ENCODE results near the gene MRC1.

The MRC1 gene

GRCh38 chr10:17848646-17849045 lies 39.5 kb downstream of the MRC1 start:
- no peak for DNase-seq

- no peak for DNase-seq
Observed at GRCh38 chr10:17850501-17850900, 41.4 kb downstream of the MRC1 start.

GRCh38 chr10:17851611-17852010 lies 42.5 kb downstream of the MRC1 start:
- DNase-seq: no peak

GRCh38 chr10:17854044-17854652 lies 45.0 kb downstream of the MRC1 start:
- DNase-seq: no peak

- no peak for DNase-seq
Observed at GRCh38 chr10:17857040-17857439, 47.9 kb downstream of the MRC1 start.

GRCh38 chr10:17859492-17860156 lies 50.5 kb downstream of the MRC1 start:
- DNase-seq: no peak

- DNase-seq: no peak
Observed at GRCh38 chr10:17861760-17862159, 52.6 kb downstream of the MRC1 start.

GRCh38 chr10:17865351-17865750 lies 56.2 kb downstream of the MRC1 start:
- no peak for DNase-seq

- no peak for DNase-seq
Observed at GRCh38 chr10:17866346-17866745, 57.2 kb downstream of the MRC1 start.

- DNase-seq: no peak
Observed at GRCh38 chr10:17867056-17867455, 57.9 kb downstream of the MRC1 start.

GRCh38 chr10:17871036-17871435 lies 61.9 kb downstream of the MRC1 start:
- no peak for DNase-seq

- no peak for DNase-seq
Observed at GRCh38 chr10:17872191-17873091, 63.3 kb downstream of the MRC1 start.

GRCh38 chr10:17873946-17874345 lies 64.8 kb downstream of the MRC1 start:
- no peak for DNase-seq

GRCh38 chr10:17877121-17877520 lies 68.0 kb downstream of the MRC1 start:
- DNase-seq: no peak

GRCh38 chr10:17878896-17879295 lies 69.7 kb downstream of the MRC1 start:
- DNase-seq: no peak

GRCh38 chr10:17880601-17881000 lies 71.5 kb downstream of the MRC1 start:
- no peak for DNase-seq

- DNase-seq: no peak
Observed at GRCh38 chr10:17882557-17882956, 73.4 kb downstream of the MRC1 start.

GRCh38 chr10:17883621-17884020 lies 74.5 kb downstream of the MRC1 start:
- no peak for DNase-seq

GRCh38 chr10:17888189-17888588 lies 79.0 kb downstream of the MRC1 start:
- DNase-seq: no peak

- no peak for DNase-seq
Observed at GRCh38 chr10:17891435-17891834, 82.3 kb downstream of the MRC1 start.

GRCh38 chr10:17904564-17904963 lies 95.4 kb downstream of the MRC1 start:
- no peak for DNase-seq

- DNase-seq: no peak
Observed at GRCh38 chr10:17905491-17905890, 96.3 kb downstream of the MRC1 start.

- no peak for DNase-seq
Observed at GRCh38 chr10:17906002-17906401, 96.9 kb downstream of the MRC1 start.

GRCh38 chr10:17907641-17908040 lies 98.5 kb downstream of the MRC1 start:
- no peak for DNase-seq

Measured in activated CD8-positive, alpha-beta memory T cell treated with anti-CD3 and anti-CD28 coated beads, Interleukin-2, amount 50 U/mL, for 4 hours (primary cell).